H9 (cell line): ENCODE results near the gene CEP192. TPM values are rescaled to one million over a fixed set of nuclear protein-coding genes. Genes with fewer than 3 reads are reported as not detected.
"Not testable (repeated sequence)": the region's sequence is repeated elsewhere in the genome, so short reads cannot be mapped to it uniquely, and the experiment has no call there.

Experiments
- DNase-seq: peaks from one replicate; pipeline ENCODE4 v3.0.0-alpha.2; 2017
- H2AFZ ChIP-seq: one replicate; pipeline ENCODE4 v1.6.1; 2013; ENCODE audit warnings: mild to moderate bottlenecking, low read length, control low read depth, moderate library complexity
- H2AK5ac ChIP-seq: 2 replicates; pipeline ENCODE4 v1.6.1; 2013; ENCODE audit warnings: low read length, control low read depth, mixed read lengths; ENCODE audit not compliant: insufficient read length
- H2BK120ac ChIP-seq: one replicate; pipeline ENCODE4 v1.6.1; 2013; ENCODE audit warnings: low read depth, mild to moderate bottlenecking, low read length, control low read depth, inconsistent platforms; ENCODE audit not compliant: poor library complexity, severe bottlenecking
- H2BK12ac ChIP-seq: 2 replicates; pipeline ENCODE4 v1.6.1; 2013; ENCODE audit warnings: low read length, control low read depth, mixed read lengths, low read depth; ENCODE audit not compliant: insufficient read length
- H2BK15ac ChIP-seq: 2 replicates; pipeline ENCODE4 v1.6.1; 2013; ENCODE audit warnings: low read depth, low read length, control low read depth
- H2BK20ac ChIP-seq: one replicate; pipeline ENCODE4 v1.6.1; 2013; ENCODE audit warnings: low read depth, mild to moderate bottlenecking, low read length, control low read depth, inconsistent platforms; ENCODE audit not compliant: poor library complexity, severe bottlenecking
- H2BK5ac ChIP-seq: 2 replicates; pipeline ENCODE4 v1.6.1; 2013; ENCODE audit warnings: low read length, control low read depth, mixed read lengths; ENCODE audit not compliant: insufficient read length
- H3K14ac ChIP-seq: 2 replicates; pipeline ENCODE4 v1.6.1; 2013; ENCODE audit warnings: low read length, control low read depth; ENCODE audit not compliant: insufficient read depth
- H3K18ac ChIP-seq: 2 replicates; pipeline ENCODE4 v1.6.1; 2013; ENCODE audit warnings: low read depth, mild to moderate bottlenecking, mixed read lengths, low read length, control low read depth; ENCODE audit not compliant: insufficient read length
- H3K23ac ChIP-seq: 2 replicates; pipeline ENCODE4 v1.6.1; 2013; ENCODE audit warnings: low read length, control low read depth, mixed read lengths, low read depth; ENCODE audit not compliant: insufficient read length
- H3K23me2 ChIP-seq: 2 replicates; pipeline ENCODE4 v1.6.1; 2013; ENCODE audit warnings: low read depth, mild to moderate bottlenecking, mixed read lengths, low read length, control low read depth; ENCODE audit not compliant: insufficient read length, poor library complexity, severe bottlenecking
- H3K27ac ChIP-seq: 2 replicates; pipeline ENCODE4 v1.5.1; 2013; ENCODE audit warnings: low read length, control low read depth, mixed read lengths, low read depth; ENCODE audit not compliant: insufficient read length
- H3K27me3 ChIP-seq: 2 replicates; pipeline ENCODE4 v1.6.1; 2013; ENCODE audit warnings: low read length, control low read depth, inconsistent platforms; ENCODE audit not compliant: insufficient read depth
- H3K4ac ChIP-seq: 2 replicates; pipeline ENCODE4 v1.6.1; 2013; ENCODE audit warnings: low read depth, mild to moderate bottlenecking, control low read depth, inconsistent platforms, low read length, moderate library complexity
- H3K4me1 ChIP-seq: 2 replicates; pipeline ENCODE4 v1.6.1; 2013; ENCODE audit warnings: low read length, control low read depth, inconsistent platforms; ENCODE audit not compliant: insufficient read depth
- H3K4me2 ChIP-seq: 2 replicates; pipeline ENCODE4 v1.6.1; 2013; ENCODE audit warnings: low read length, control low read depth, mixed read lengths; ENCODE audit not compliant: insufficient read length, insufficient read depth
- H3K56ac ChIP-seq: 2 replicates; pipeline ENCODE4 v1.6.1; 2013; ENCODE audit warnings: low read depth, mild to moderate bottlenecking, mixed read lengths, low read length, control low read depth; ENCODE audit not compliant: insufficient read length
- H3K79me1 ChIP-seq: 2 replicates; pipeline ENCODE4 v1.6.1; 2013; ENCODE audit warnings: low read depth, mild to moderate bottlenecking, moderate library complexity, low read length, control low read depth, inconsistent platforms; ENCODE audit not compliant: insufficient read depth, poor library complexity, severe bottlenecking
- H3K79me2 ChIP-seq: 2 replicates; pipeline ENCODE4 v1.6.1; 2013; ENCODE audit warnings: low read length, control low read depth, inconsistent platforms; ENCODE audit not compliant: insufficient read depth
- H3K9ac ChIP-seq: 2 replicates; pipeline ENCODE4 v1.6.1; 2013; ENCODE audit warnings: low read length, control low read depth, mixed read lengths; ENCODE audit not compliant: insufficient read length; ENCODE audit errors: extremely low read depth
- H3K9me3 ChIP-seq: one replicate; pipeline ENCODE4 v1.6.1; 2013; ENCODE audit warnings: low read depth, low read length, inconsistent platforms; ENCODE audit not compliant: control insufficient read depth
- H3T11ph ChIP-seq: one replicate; pipeline ENCODE4 v1.6.1; 2013; ENCODE audit warnings: mild to moderate bottlenecking, low read length, control low read depth, inconsistent platforms
- H4K20me1 ChIP-seq: one replicate; pipeline ENCODE4 v1.6.1; 2013; ENCODE audit not compliant: control insufficient read depth, insufficient read length, insufficient read depth
- H4K5ac ChIP-seq: 2 replicates; pipeline ENCODE4 v1.6.1; 2013; ENCODE audit warnings: low read depth, mild to moderate bottlenecking, mixed read lengths, low read length, control low read depth; ENCODE audit not compliant: insufficient read length
- H4K8ac ChIP-seq: replicated peaks from 2 replicates; pipeline ENCODE4 v1.6.1; 2013; ENCODE audit warnings: low read length, control low read depth, mixed read lengths, low read depth; ENCODE audit not compliant: insufficient read length
- H4K91ac ChIP-seq: 2 replicates; pipeline ENCODE4 v1.6.1; 2013; ENCODE audit warnings: low read depth, mild to moderate bottlenecking, moderate library complexity, mixed read lengths, low read length, control low read depth; ENCODE audit not compliant: insufficient read length
- H3K27ac Mint-ChIP-seq, 3 experiments: 2 replicates in 2 of 3; 3 replicates in 1 of 3; pipeline ENCODE4 v1.8.0; 2020 to 2021; ENCODE audit warnings: mixed read lengths in 3 of 3, mild to moderate bottlenecking in 1 of 3, moderate library complexity in 1 of 3
- H3K27me3 Mint-ChIP-seq: 2 replicates; pipeline ENCODE4 v1.8.0; 2021; ENCODE audit warnings: low read depth, mild to moderate bottlenecking, moderate library complexity, mixed read lengths
- H3K36me3 Mint-ChIP-seq, 3 experiments: 2 replicates in 2 of 3; 3 replicates in 1 of 3; pipeline ENCODE4 v1.8.0; 2020 to 2021; ENCODE audit warnings: low read depth in 3 of 3, mixed read lengths in 3 of 3; ENCODE audit not compliant: insufficient read depth in 1 of 3
- H3K4me1 Mint-ChIP-seq, 2 experiments: 2 replicates each; pipeline ENCODE4 v1.8.0; 2020; ENCODE audit warnings: mixed read lengths in 2 of 2
- H3K4me3 Mint-ChIP-seq, 2 experiments: 2 replicates in 1 of 2; 3 replicates in 1 of 2; pipeline ENCODE4 v1.8.0; 2020 to 2021; ENCODE audit warnings: mild to moderate bottlenecking in 2 of 2, mixed read lengths in 2 of 2, moderate library complexity in 1 of 2
- H3K9me3 Mint-ChIP-seq, 2 experiments: 2 replicates in 1 of 2; 3 replicates in 1 of 2; pipeline ENCODE4 v1.8.0; 2020; ENCODE audit warnings: mild to moderate bottlenecking in 2 of 2, mixed read lengths in 2 of 2, moderate library complexity in 1 of 2
- WGBS: extraction: QIAGEN DNeasy Blood & Tissue Kit; methylation state at CpG from one replicate; pipeline ENCODE4 v1.1.7; 2013; ENCODE audit warnings: missing lambda C conversion rate, low lambda C conversion rate, mixed read lengths; ENCODE audit not compliant: insufficient read length; ENCODE audit errors: extremely low coverage; 5-methylcytosine and 5-hydroxymethylcytosine counted together
- total RNA-seq: library from RNA; stranded (reverse); gene quantifications from 2 replicates; pipeline ENCODE4 v1.2.1, GENCODE V29; 2021
- TF ChIP-seq, protein P1 (sequence below): fragments of 200-600 bp; sonication (generic); conservative IDR thresholded peaks from 3 replicates; pipeline ENCODE4 v1.8.0; 2021; ENCODE audit warnings: antibody characterized with exemption, mild to moderate bottlenecking

Gene CEP192
- total RNA-seq, 1 experiment from 2014 or later = 23.5 TPM

DNA sequence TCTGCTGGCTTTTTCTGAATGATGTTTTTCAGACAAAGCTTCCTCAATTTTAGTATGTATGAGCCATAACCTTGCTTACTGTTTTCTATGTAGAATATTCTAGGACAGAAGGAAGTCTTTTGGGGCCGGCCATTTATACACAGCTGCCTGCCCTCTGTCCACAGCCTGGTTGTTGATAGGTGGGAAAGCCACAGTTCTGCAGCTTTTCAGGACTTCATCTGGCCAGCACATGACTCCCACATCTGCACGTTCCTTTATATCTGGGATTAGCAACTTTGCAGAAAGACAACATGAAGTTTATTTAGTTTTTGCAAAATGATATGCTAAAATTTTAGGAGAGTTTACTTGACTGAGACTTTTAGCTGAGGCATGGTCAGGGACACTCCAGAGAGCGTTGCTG lies 105.6 kb downstream of the CEP192 start:
- H3K36me3 Mint-ChIP-seq = peaks cover 55 to 95% (median 89%) of the 10 kb centered on the region in 3 experiments
- DNase-seq = no peak
- Histone ChIP-seq H3K79me2 (no peaks in the 10 kb centered on the region), H4K91ac (no peak overlapping the region), H3K9me3 (no peaks in the 10 kb centered on the region), H3K18ac (no peak overlapping the region), H2BK20ac (no peak overlapping the region), H3K23ac (no peak overlapping the region), H3K4ac (no peak overlapping the region), H2BK12ac (no peak overlapping the region), H2AK5ac (no peak overlapping the region), H2AFZ (no peak overlapping the region), H3K23me2 (no peaks in the 10 kb centered on the region), H3K56ac (no peak overlapping the region), H3K27ac (no peak overlapping the region), H3K9ac (no peak overlapping the region), H2BK15ac (no peak overlapping the region), H4K5ac (no peak overlapping the region), H3K4me1 (no peaks in the 10 kb centered on the region), H2BK5ac (no peak overlapping the region), H4K8ac (no peak overlapping the region), H3K4me2 (no peak overlapping the region), H2BK120ac (no peak overlapping the region), H3T11ph (no peak overlapping the region), H3K79me1 (no peaks in the 10 kb centered on the region), H4K20me1 (no peaks in the 10 kb centered on the region), H3K27me3 (no peaks in the 10 kb centered on the region), H3K14ac (no peak overlapping the region)
- no CpG with 5 or more reads among the region's 3 CpGs for WGBS
- H3K9me3 Mint-ChIP-seq = peaks cover 0 to 7% of the 10 kb centered on the region in 2 experiments; a peak in 2 of 5 replicates
- no peaks in the 10 kb centered on the region for H3K4me1 Mint-ChIP-seq
- TF ChIP-seq, protein P1, sequence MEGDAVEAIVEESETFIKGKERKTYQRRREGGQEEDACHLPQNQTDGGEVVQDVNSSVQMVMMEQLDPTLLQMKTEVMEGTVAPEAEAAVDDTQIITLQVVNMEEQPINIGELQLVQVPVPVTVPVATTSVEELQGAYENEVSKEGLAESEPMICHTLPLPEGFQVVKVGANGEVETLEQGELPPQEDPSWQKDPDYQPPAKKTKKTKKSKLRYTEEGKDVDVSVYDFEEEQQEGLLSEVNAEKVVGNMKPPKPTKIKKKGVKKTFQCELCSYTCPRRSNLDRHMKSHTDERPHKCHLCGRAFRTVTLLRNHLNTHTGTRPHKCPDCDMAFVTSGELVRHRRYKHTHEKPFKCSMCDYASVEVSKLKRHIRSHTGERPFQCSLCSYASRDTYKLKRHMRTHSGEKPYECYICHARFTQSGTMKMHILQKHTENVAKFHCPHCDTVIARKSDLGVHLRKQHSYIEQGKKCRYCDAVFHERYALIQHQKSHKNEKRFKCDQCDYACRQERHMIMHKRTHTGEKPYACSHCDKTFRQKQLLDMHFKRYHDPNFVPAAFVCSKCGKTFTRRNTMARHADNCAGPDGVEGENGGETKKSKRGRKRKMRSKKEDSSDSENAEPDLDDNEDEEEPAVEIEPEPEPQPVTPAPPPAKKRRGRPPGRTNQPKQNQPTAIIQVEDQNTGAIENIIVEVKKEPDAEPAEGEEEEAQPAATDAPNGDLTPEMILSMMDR = no peak
- H3K4me3 Mint-ChIP-seq = no peak overlapping the region
- no peak overlapping the region for H3K27ac Mint-ChIP-seq
- H3K27me3 Mint-ChIP-seq = no peaks in the 10 kb centered on the region; the same call in 1 of the 2 replicates

DNA sequence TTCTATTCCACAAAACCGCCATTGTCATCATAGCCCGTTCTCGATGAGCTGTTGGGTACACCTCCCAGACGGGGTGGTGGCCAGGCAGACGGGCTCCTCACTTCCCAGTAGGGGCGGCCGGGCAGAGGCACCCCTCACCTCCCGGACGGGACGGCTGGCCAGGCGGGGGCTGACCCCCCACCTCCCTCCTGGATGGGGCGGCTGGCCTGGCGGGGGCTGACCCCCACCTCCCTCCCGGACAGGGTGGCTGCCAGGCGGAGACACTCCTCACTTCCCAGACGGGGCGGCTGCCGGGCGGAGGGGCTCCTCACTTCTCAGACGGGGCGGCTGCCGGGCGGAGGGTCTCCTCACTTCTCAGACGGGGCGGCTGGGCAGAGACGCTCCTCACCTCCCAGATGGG lies 106.9 kb downstream of the CEP192 start:
- H3K36me3 Mint-ChIP-seq = peaks cover 68 to 98% (median 94%) of the 10 kb centered on the region in 3 experiments

More for the DNA sequence above, 106.9 kb downstream of the CEP192 start:
- H2BK120ac ChIP-seq, H3K27me3 Mint-ChIP-seq, H3K9ac ChIP-seq, H3K4ac ChIP-seq, H3K9me3 ChIP-seq, H2BK12ac ChIP-seq, H3T11ph ChIP-seq, H3K23ac ChIP-seq, DNase-seq, H3K4me3 Mint-ChIP-seq, H3K18ac ChIP-seq, H4K8ac ChIP-seq, H3K4me1 Mint-ChIP-seq, H3K27me3 ChIP-seq, H3K4me2 ChIP-seq, H3K27ac Mint-ChIP-seq, H2BK5ac ChIP-seq, H3K56ac ChIP-seq, H2AFZ ChIP-seq, H3K4me1 ChIP-seq, H3K27ac ChIP-seq, H2BK20ac ChIP-seq, H3K14ac ChIP-seq, H4K5ac ChIP-seq, H2AK5ac ChIP-seq, H4K91ac ChIP-seq, H3K23me2 ChIP-seq, H4K20me1 ChIP-seq, H3K9me3 Mint-ChIP-seq, H2BK15ac ChIP-seq, H3K79me2 ChIP-seq, H3K79me1 ChIP-seq: not testable (repeated sequence)
- WGBS = no CpG with 5 or more reads among the region's 26 CpGs
